NT2/D1 (cell line): ENCODE results near the gene NOP16.

ENCODE experiments used
- SUZ12 ChIP-seq: IDR thresholded peaks from 2 replicates; pipeline ENCODE4 v1.6.1; 2011; ENCODE audit not compliant: insufficient read length, insufficient read depth; ENCODE audit errors: extremely low read depth
- ZNF274 ChIP-seq: IDR thresholded peaks from 2 replicates; pipeline ENCODE4 v1.6.1; 2011; ENCODE audit warnings: mild to moderate bottlenecking, low read depth, low read length

- TF ChIP-seq SUZ12 (no peak), ZNF274 (no peak)
Observed at GRCh38 chr5:176424181-176424580, 35.8 kb upstream of the NOP16 start.
